ENCODE data around the gene AK9. TPM values are rescaled to one million over a fixed set of nuclear protein-coding genes. Genes with fewer than 3 reads are reported as not detected.

AK9 gene
- total RNA-seq, 1 experiment from 2014 or later, result 2.6 TPM

- CTCF ChIA-PET, result no interaction called here
- BruUV-seq (replicated peaks), result no TSS peak
- Histone ChIP-seq H3K9me3 (ENCODE audit: low read depth, low read length, poor library complexity, severe bottlenecking) (no peaks in the 10 kb centered on the region), H3K27me3 (replicated peaks; ENCODE audit: insufficient read depth, low read depth, low read length, poor library complexity) (no peaks in the 10 kb centered on the region), H3K36me3 (ENCODE audit: insufficient read depth, low read length, poor library complexity, severe bottlenecking) (no peaks in the 10 kb centered on the region), H3K4me1 (ENCODE audit: insufficient read depth, low read length, poor library complexity, severe bottlenecking) (no peaks in the 10 kb centered on the region), H3K4me3 (ENCODE audit: low read depth, low read length, poor library complexity, severe bottlenecking) (no peak overlapping the region), H3K27ac (ENCODE audit: low read depth, low read length, poor library complexity, severe bottlenecking) (no peak overlapping the region)
- DNase-seq (ENCODE audit: low spot score), result no peak
- intact Hi-C loops (cut with micrococcal nuclease; ENCODE audit: unreplicated experiment), result no loop called here
- POLR2A ChIA-PET (ENCODE audit: low non-redundant PET), result no interaction called here
- TF ChIP-seq CTCF (conservative IDR thresholded peaks at IDR 0.05; ENCODE audit: low read depth, low read length) (no peak), EZH2 (IDR thresholded peaks at IDR 0.05; ENCODE audit: borderline replicate concordance, low read depth, low read length, poor library complexity, severe bottlenecking) (no peak)
These were observed 187.4 kb downstream of the AK9 start for GRCh38 chr6:109503327-109504224.

- DNase-seq (ENCODE audit: low spot score), result no peak
- Histone ChIP-seq H3K36me3 (ENCODE audit: insufficient read depth, low read length, poor library complexity, severe bottlenecking) (no peaks in the 10 kb centered on the region), H3K27ac (ENCODE audit: low read depth, low read length, poor library complexity, severe bottlenecking) (no peak overlapping the region), H3K27me3 (replicated peaks; ENCODE audit: insufficient read depth, low read depth, low read length, poor library complexity) (no peaks in the 10 kb centered on the region), H3K9me3 (ENCODE audit: low read depth, low read length, poor library complexity, severe bottlenecking) (no peaks in the 10 kb centered on the region), H3K4me3 (ENCODE audit: low read depth, low read length, poor library complexity, severe bottlenecking) (no peak overlapping the region), H3K4me1 (ENCODE audit: insufficient read depth, low read length, poor library complexity, severe bottlenecking) (no peaks in the 10 kb centered on the region)
- POLR2A ChIA-PET (ENCODE audit: low non-redundant PET), result no interaction called here
- intact Hi-C loops (cut with micrococcal nuclease; ENCODE audit: unreplicated experiment), result no loop called here
- BruUV-seq (replicated peaks), result no TSS peak
- TF ChIP-seq EZH2 (IDR thresholded peaks at IDR 0.05; ENCODE audit: borderline replicate concordance, low read depth, low read length, poor library complexity, severe bottlenecking), result no peak
- TF ChIP-seq CTCF (conservative IDR thresholded peaks at IDR 0.05; ENCODE audit: low read depth, low read length), result no peak
- CTCF ChIA-PET, result no interaction called here
These were observed 192.1 kb downstream of the AK9 start for GRCh38 chr6:109498936-109499335.

GRCh38 chr6:109498052-109498451 is 192.9 kb downstream of the AK9 start:
- DNase-seq (ENCODE audit: low spot score), result no peak
- no peak overlapping the region for H3K27ac ChIP-seq (ENCODE audit: low read depth, low read length, poor library complexity, severe bottlenecking)
- no peaks in the 10 kb centered on the region for H3K4me1 ChIP-seq (ENCODE audit: insufficient read depth, low read length, poor library complexity, severe bottlenecking)
- ChIA-PET POLR2A (ENCODE audit: low non-redundant PET) (no interaction called here), CTCF (no interaction called here)
- H3K36me3 ChIP-seq (ENCODE audit: insufficient read depth, low read length, poor library complexity, severe bottlenecking), result no peaks in the 10 kb centered on the region
- TF ChIP-seq CTCF (conservative IDR thresholded peaks at IDR 0.05; ENCODE audit: low read depth, low read length), result no peak
- TF ChIP-seq EZH2 (IDR thresholded peaks at IDR 0.05; ENCODE audit: borderline replicate concordance, low read depth, low read length, poor library complexity, severe bottlenecking), result no peak
- no TSS peak for BruUV-seq (replicated peaks)
- no peaks in the 10 kb centered on the region for H3K9me3 ChIP-seq (ENCODE audit: low read depth, low read length, poor library complexity, severe bottlenecking)
- intact Hi-C loops (cut with micrococcal nuclease; ENCODE audit: unreplicated experiment), result no loop called here
- no peaks in the 10 kb centered on the region for H3K27me3 ChIP-seq (replicated peaks; ENCODE audit: insufficient read depth, low read depth, low read length, poor library complexity)
- no peak overlapping the region for H3K4me3 ChIP-seq (ENCODE audit: low read depth, low read length, poor library complexity, severe bottlenecking)

All from A673 (cell line).